ENCODE results near the gene CLK1.

- TF ChIP-seq CTCF (IDR thresholded peaks at IDR 0.05), result no peak
- no peak for TF ChIP-seq POLR2A (IDR thresholded peaks at IDR 0.05)
These were observed 49.5 kb downstream of the CLK1 start for GRCh38 chr2:200814917-200815316.
